Kidney epithelial cell (primary cell): ENCODE data around the gene TKTL2. TPM values are rescaled to one million over a fixed set of nuclear protein-coding genes. Genes with fewer than 3 reads are reported as not detected.
"Not testable (repeated sequence)": the region's sequence is repeated elsewhere in the genome, so short reads cannot be mapped to it uniquely, and the experiment has no call there.

Experiments
- DNase-seq: peaks from one replicate; pipeline ENCODE4 v3.0.0-alpha.2; 2010; ENCODE audit warnings: low read depth
- H3K27me3 ChIP-seq: 2 replicates; pipeline ENCODE4 v1.6.0; 2011; ENCODE audit warnings: low read length; ENCODE audit not compliant: control insufficient read depth, insufficient read depth
- H3K36me3 ChIP-seq: 2 replicates; pipeline ENCODE4 v1.5.1; 2011; ENCODE audit warnings: low read length; ENCODE audit not compliant: control insufficient read depth, insufficient read depth
- H3K4me3 ChIP-seq: 2 replicates; pipeline ENCODE4 v1.5.1; 2011; ENCODE audit warnings: low read depth, mild to moderate bottlenecking, control low read depth, low read length
- CTCF ChIP-seq: IDR thresholded peaks from 2 replicates; pipeline ENCODE4 v1.5.1; 2011; ENCODE audit warnings: mild to moderate bottlenecking, moderate library complexity, low read length, control low read depth, inconsistent platforms; ENCODE audit not compliant: insufficient read depth, poor library complexity, severe bottlenecking
- total RNA-seq: library from RNA; depleted of rRNA; stranded (reverse); fragments of >200 nt; gene quantifications from 2 replicates; pipeline ENCODE4 v1.2.3, GENCODE V29; 2015

TKTL2 gene
- total RNA-seq, 1 donor from 2014 or later, result not detected

GRCh38 chr4:163470391-163470790 lies 3.2 kb downstream of the TKTL2 start:
- DNase-seq, result no peak
- Histone ChIP-seq H3K36me3 (no peaks in the 10 kb centered on the region), H3K27me3 (no peaks in the 10 kb centered on the region), H3K4me3 (no peak overlapping the region)
- TF ChIP-seq CTCF, result no peak

- no peak for TF ChIP-seq CTCF
- H3K4me3 ChIP-seq, result no peak overlapping the region
- H3K36me3 ChIP-seq, result no peaks in the 10 kb centered on the region
- H3K27me3 ChIP-seq, result no peaks in the 10 kb centered on the region
- no peak for DNase-seq
Observed at GRCh38 chr4:163467082-163467770, 6.3 kb downstream of the TKTL2 start.

- H3K36me3 ChIP-seq, result no peaks in the 10 kb centered on the region
- H3K4me3 ChIP-seq, result no peak overlapping the region
- no peak for TF ChIP-seq CTCF
- no peak for DNase-seq
- H3K27me3 ChIP-seq, result no peaks in the 10 kb centered on the region
Observed at GRCh38 chr4:163462556-163462955, 11.0 kb downstream of the TKTL2 start.

GRCh38 chr4:163448540-163449203 lies 24.9 kb downstream of the TKTL2 start:
- no peak for TF ChIP-seq CTCF
- Histone ChIP-seq H3K4me3 (no peak overlapping the region), H3K36me3 (no peaks in the 10 kb centered on the region), H3K27me3 (no peaks in the 10 kb centered on the region)
- peak; percentile 26 for DNase-seq

- no peak for TF ChIP-seq CTCF
- Histone ChIP-seq H3K27me3 (no peaks in the 10 kb centered on the region), H3K4me3 (no peak overlapping the region), H3K36me3 (no peaks in the 10 kb centered on the region)
- no peak for DNase-seq
Observed at GRCh38 chr4:163447481-163447880, 26.1 kb downstream of the TKTL2 start.

GRCh38 chr4:163447023-163447422 lies 26.5 kb downstream of the TKTL2 start:
- H3K4me3 ChIP-seq, DNase-seq, H3K36me3 ChIP-seq, H3K27me3 ChIP-seq: not testable (repeated sequence)
